Nephron progenitor cell (in vitro differentiated cells): ENCODE results near the gene CAMTA1.

Experiments
- DNase-seq: peaks from one replicate; pipeline ENCODE4 v3.0.0; 2021
- H3K27ac Mint-ChIP-seq: 2 replicates; pipeline ENCODE4 v1.8.0; 2021; ENCODE audit warnings: mild to moderate bottlenecking, moderate library complexity, mixed read lengths
- H3K27me3 Mint-ChIP-seq: 2 replicates; pipeline ENCODE4 v1.8.0; 2021; ENCODE audit warnings: mild to moderate bottlenecking, low read depth, mixed read lengths; ENCODE audit not compliant: poor library complexity
- H3K36me3 Mint-ChIP-seq: 2 replicates; pipeline ENCODE4 v1.8.0; 2021; ENCODE audit warnings: low read depth, mixed read lengths
- H3K4me1 Mint-ChIP-seq: 2 replicates; pipeline ENCODE4 v1.8.0; 2021; ENCODE audit warnings: mixed read lengths
- H3K4me3 Mint-ChIP-seq: 2 replicates; pipeline ENCODE4 v1.8.0; 2021; ENCODE audit warnings: mild to moderate bottlenecking, moderate library complexity, mixed read lengths
- H3K9me3 Mint-ChIP-seq: 2 replicates; pipeline ENCODE4 v1.8.0; 2021; ENCODE audit warnings: mild to moderate bottlenecking, moderate library complexity, mixed read lengths
- TF ChIP-seq, protein P1 (sequence below): fragments of 200-600 bp; sonication (generic); IDR thresholded peaks from 2 replicates; pipeline ENCODE4 v1.5.0; 2021; ENCODE audit warnings: antibody characterized with exemption

Gene CAMTA1

DNA sequence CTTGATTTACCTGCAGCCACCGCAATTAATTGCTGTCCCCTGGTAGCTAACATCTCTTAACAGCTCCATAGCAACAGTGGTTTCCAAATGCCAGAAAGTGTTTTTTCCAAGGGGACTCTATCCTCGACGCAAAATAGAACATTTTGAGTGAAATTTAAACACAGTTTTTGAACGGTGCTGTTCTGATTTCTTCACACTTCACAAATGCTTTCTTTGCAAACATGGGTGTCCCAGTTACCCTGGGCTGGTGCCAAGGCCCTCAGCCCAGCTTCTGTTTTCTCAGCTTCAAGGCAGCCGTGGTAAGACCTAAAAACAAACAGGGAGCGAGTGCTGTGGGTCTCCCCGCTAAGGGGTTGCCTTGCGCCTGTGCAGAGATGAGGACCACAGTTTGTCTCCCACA, 838.6 kb downstream of the CAMTA1 start:
- Mint-ChIP-seq H3K27me3 (peaks cover 68% of the 10 kb centered on the region), H3K36me3 (no peaks in the 10 kb centered on the region), H3K27ac (no peak overlapping the region), H3K4me3 (no peak overlapping the region), H3K4me1 (peaks cover 19% of the 10 kb centered on the region), H3K9me3 (no peaks in the 10 kb centered on the region)
- no peak for DNase-seq
- TF ChIP-seq, protein P1, sequence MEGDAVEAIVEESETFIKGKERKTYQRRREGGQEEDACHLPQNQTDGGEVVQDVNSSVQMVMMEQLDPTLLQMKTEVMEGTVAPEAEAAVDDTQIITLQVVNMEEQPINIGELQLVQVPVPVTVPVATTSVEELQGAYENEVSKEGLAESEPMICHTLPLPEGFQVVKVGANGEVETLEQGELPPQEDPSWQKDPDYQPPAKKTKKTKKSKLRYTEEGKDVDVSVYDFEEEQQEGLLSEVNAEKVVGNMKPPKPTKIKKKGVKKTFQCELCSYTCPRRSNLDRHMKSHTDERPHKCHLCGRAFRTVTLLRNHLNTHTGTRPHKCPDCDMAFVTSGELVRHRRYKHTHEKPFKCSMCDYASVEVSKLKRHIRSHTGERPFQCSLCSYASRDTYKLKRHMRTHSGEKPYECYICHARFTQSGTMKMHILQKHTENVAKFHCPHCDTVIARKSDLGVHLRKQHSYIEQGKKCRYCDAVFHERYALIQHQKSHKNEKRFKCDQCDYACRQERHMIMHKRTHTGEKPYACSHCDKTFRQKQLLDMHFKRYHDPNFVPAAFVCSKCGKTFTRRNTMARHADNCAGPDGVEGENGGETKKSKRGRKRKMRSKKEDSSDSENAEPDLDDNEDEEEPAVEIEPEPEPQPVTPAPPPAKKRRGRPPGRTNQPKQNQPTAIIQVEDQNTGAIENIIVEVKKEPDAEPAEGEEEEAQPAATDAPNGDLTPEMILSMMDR, result no peak

DNA sequence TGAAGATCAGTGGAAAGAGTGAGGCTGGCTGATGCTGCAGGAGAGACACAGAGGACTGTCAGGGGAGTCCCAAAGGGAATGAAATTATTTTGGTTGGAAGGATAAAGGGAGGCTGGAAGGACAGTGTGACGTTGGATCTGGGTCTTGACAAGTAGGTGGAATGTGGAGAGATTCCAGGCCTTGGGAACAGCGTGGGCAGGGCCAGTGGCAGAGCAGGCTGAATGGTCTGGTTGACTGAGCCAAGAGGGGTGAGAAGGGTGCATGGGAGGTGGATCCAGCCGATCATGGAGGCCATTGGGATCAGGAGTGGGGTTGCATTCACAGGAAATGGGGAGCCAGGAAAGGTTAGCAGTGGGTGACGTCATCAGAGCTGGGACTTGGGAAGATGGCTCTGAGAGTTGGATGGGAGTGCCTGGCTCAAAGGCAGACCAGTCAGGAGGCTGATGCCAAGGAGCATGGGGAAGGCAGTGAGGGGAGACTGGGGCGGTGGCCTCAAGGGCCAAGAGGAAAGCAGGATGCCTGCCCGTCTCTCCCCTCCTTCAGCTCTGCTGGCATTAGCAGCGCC, 839.6 kb downstream of the CAMTA1 start:
- H3K4me1 Mint-ChIP-seq, result peaks cover 19% of the 10 kb centered on the region
- no peak overlapping the region for H3K4me3 Mint-ChIP-seq
- no peak for DNase-seq
- H3K9me3 Mint-ChIP-seq, result no peaks in the 10 kb centered on the region
- H3K27me3 Mint-ChIP-seq, result peaks cover 65% of the 10 kb centered on the region
- H3K36me3 Mint-ChIP-seq, result no peaks in the 10 kb centered on the region
- TF ChIP-seq, protein P1, result no peak
- no peak overlapping the region for H3K27ac Mint-ChIP-seq

DNA sequence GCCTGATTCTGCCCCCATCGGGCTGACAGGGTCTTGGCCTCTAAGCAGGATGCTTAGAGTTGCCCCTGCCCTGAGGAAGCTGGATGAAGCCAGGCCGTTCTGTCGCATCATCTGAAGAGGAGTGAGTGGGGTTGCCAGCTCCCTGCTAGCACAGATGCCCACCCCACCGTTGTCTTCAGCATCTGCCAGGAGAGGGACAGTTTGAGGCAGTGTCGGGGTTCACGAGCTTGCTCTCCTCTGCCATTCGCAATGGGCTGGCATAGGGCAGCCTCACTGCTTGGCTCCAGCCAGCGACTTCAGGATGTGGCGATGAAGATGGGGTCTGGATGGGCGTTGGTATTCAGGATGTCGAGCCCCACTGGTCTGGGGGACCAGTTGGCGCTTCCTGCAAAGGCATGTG, 840.1 kb downstream of the CAMTA1 start:
- H3K4me1 Mint-ChIP-seq, result peaks cover 17% of the 10 kb centered on the region
- peaks cover 63% of the 10 kb centered on the region for H3K27me3 Mint-ChIP-seq
- TF ChIP-seq, protein P1, result no peak
- H3K9me3 Mint-ChIP-seq, result no peaks in the 10 kb centered on the region
- no peaks in the 10 kb centered on the region for H3K36me3 Mint-ChIP-seq
- H3K4me3 Mint-ChIP-seq, result no peak overlapping the region
- H3K27ac Mint-ChIP-seq, result no peak overlapping the region
- no peak for DNase-seq

DNA sequence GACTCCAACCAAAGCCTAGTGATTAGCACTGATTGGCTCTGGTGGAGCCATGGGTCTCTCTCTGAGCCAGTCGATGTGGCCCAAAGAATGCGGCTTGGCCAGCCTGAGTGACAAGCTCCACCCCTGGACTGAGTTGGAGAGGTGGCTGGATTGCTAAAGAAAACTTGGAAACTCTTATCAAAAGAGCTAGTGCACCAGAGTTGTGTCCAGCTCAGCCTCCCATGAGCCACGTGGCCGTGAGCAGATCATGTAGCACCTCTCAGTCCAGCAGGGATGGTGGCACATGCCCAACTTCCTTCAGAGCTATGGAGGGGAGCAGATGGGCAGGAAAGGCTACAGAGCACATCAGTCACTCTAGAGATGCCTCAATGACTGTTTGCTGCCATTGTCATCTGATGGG, 843.0 kb downstream of the CAMTA1 start:
- peaks cover 10% of the 10 kb centered on the region for H3K4me1 Mint-ChIP-seq
- H3K27ac Mint-ChIP-seq, result no peak overlapping the region
- H3K27me3 Mint-ChIP-seq, result peaks cover 52% of the 10 kb centered on the region
- H3K4me3 Mint-ChIP-seq, result no peak overlapping the region
- DNase-seq, result no peak
- H3K9me3 Mint-ChIP-seq, result no peaks in the 10 kb centered on the region
- TF ChIP-seq, protein P1, result no peak
- H3K36me3 Mint-ChIP-seq, result no peaks in the 10 kb centered on the region

DNA sequence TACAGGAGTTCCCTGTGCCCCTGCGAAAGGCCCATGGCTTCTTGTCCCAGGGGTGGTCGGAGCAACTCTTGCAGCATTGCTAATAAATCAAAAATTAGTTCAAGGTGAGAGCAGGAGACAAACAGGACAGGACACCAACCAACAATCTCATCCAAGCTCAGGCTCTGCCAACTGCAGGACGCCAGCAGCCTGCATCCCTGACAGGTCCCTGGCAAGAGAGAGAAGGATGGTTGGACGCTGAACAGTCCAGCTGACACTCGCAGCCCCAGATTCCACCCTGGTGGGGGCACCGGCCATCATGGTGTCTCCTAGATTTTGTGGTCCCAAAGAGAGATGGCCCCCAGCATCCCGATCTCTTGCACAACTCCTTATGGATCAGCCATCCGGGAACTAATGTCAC, 843.8 kb downstream of the CAMTA1 start:
- H3K4me3 Mint-ChIP-seq, result no peak overlapping the region
- peaks cover 48% of the 10 kb centered on the region for H3K27me3 Mint-ChIP-seq
- H3K9me3 Mint-ChIP-seq, result no peaks in the 10 kb centered on the region
- no peaks in the 10 kb centered on the region for H3K36me3 Mint-ChIP-seq
- no peak overlapping the region for H3K27ac Mint-ChIP-seq
- TF ChIP-seq, protein P1, result no peak
- DNase-seq, result no peak
- peaks cover 10% of the 10 kb centered on the region for H3K4me1 Mint-ChIP-seq

DNA sequence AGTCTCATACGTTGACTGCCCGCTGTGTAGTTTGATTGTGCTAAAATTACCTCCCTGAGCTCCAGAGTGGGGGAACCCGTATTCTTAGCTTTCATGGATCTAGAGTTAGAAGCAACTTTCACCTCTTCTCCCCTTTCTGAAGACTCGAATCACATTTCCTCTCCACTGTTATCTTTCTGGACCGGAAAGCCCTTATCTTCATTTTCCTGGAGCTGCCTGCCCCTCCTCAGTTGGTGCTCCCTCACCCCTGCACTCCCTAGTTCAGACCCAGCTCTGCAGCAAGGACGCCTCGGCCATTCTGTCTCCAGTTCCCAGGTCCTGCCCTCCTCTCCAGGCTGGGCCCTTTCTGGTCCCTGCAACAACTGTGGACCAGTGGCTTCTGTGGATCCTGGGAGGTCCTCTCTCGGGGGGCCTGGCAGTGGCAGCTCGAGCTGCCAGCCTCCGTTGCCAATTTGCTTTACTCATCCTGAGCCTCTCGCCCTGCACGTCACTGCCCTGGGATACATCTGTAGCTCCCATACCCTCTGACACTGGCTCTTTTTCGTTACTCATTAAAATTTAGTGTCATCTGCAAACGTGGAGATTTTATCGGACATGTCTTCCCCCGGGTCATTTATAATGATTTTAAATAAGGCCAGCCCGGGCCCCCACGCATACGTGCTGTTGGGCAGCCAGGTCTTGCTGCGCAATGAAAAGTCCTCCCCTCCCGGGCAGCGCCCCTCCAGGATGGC, 844.4 kb downstream of the CAMTA1 start:
- DNase-seq, result no peak
- H3K9me3 Mint-ChIP-seq, result no peaks in the 10 kb centered on the region
- no peak overlapping the region for H3K4me3 Mint-ChIP-seq
- H3K36me3 Mint-ChIP-seq, result no peaks in the 10 kb centered on the region
- H3K4me1 Mint-ChIP-seq, result peaks cover 10% of the 10 kb centered on the region
- peaks cover 48% of the 10 kb centered on the region for H3K27me3 Mint-ChIP-seq
- TF ChIP-seq, protein P1, result no peak
- H3K27ac Mint-ChIP-seq, result peak overlapping the region; percentile 33
